GM12878 (cell line): ENCODE results near the gene GPR34. TPM values are rescaled to one million over a fixed set of nuclear protein-coding genes. Genes with fewer than 3 reads are reported as not detected.

Experiments used
- ATAC-seq: fragments of 200-7000 bp; cut with Tn5 transposase; 3 replicates; pipeline ENCODE4 v1.9.1; 2020; ENCODE audit warnings: mild to moderate bottlenecking, moderate library complexity
- BruUV-seq: library from RNA; stranded (reverse); fragments of 400-500 nt; replicated peaks from 2 replicates; lab custom pipeline; 2021; lab: Mats Ljungman, UMichigan
- CTCF ChIA-PET: fragments of 300-600 bp; sonication (Branson Sonifier 250); formaldehyde crosslinking; extraction: SDS; loops from one replicate; lab custom pipeline; 2021; ENCODE audit warnings: inconsistent platforms; lab: Yijun Ruan, JAX
- POLR2A ChIA-PET: fragments of 350-600 bp; formaldehyde crosslinking; extraction: SDS; loops from one replicate; lab custom pipeline; 2021; ENCODE audit warnings: inconsistent platforms; lab: Charles Lee
- RAD21 ChIA-PET: fragments of 300-600 bp; sonication (Branson Sonifier 250); formaldehyde crosslinking; loops from one replicate; lab custom pipeline; 2023; ENCODE audit warnings: antibody characterized with exemption; ENCODE audit not compliant: unreplicated experiment; lab: Charles Lee
- SMC1A ChIA-PET: fragments of 300-600 bp; sonication (Branson Sonifier 250); formaldehyde crosslinking; loops from one replicate; lab custom pipeline; 2023; ENCODE audit not compliant: unreplicated experiment, uncharacterized antibody; lab: Charles Lee
- DNase-seq: peaks from one replicate; pipeline ENCODE4 v3.0.0-alpha.2; 2011; ENCODE audit warnings: low read depth, low spot score
- FAIRE-seq: peaks from 3 replicates; lab custom pipeline; 2011; peaks lifted over from hg19 to GRCh38; lab: Jason Lieb, UNC
- H2AFZ ChIP-seq: 2 replicates; pipeline ENCODE4 v1.6.0; 2011; ENCODE audit warnings: low read depth, low read length, control low read depth; ENCODE audit not compliant: control insufficient read depth
- H3K27ac ChIP-seq: 2 replicates; pipeline ENCODE4 v1.5.1; 2011; ENCODE audit warnings: control low read depth; ENCODE audit not compliant: control insufficient read depth, insufficient read depth
- H3K27me3 ChIP-seq, 2 experiments: replicated peaks in 1 of 2; 2 replicates each; pipeline versions ENCODE4 v1.6.0 to v1.6.1; 2011; ENCODE audit warnings: low read length in 1 of 2; ENCODE audit not compliant: control insufficient read depth in 2 of 2, insufficient read depth in 2 of 2
- H3K36me3 ChIP-seq, 2 experiments: 2 replicates each; pipeline ENCODE4 v1.5.1; 2011; ENCODE audit warnings: low read length in 1 of 2; ENCODE audit not compliant: control insufficient read depth in 2 of 2, insufficient read depth in 2 of 2
- H3K4me1 ChIP-seq: 2 replicates; pipeline ENCODE4 v1.6.1; 2011; ENCODE audit warnings: mild to moderate bottlenecking, low read length, moderate library complexity, mixed read lengths; ENCODE audit not compliant: control insufficient read depth, insufficient read depth
- H3K4me2 ChIP-seq: 2 replicates; pipeline ENCODE4 v1.6.0; 2011; ENCODE audit warnings: control low read depth; ENCODE audit not compliant: control insufficient read depth, insufficient read depth
- H3K4me3 ChIP-seq: fragments of 200-600 bp; sonication (generic); 2 replicates; pipeline ENCODE4 v1.5.1; 2016
- H3K79me2 ChIP-seq: 2 replicates; pipeline ENCODE4 v1.6.0; 2011; ENCODE audit warnings: low read length; ENCODE audit not compliant: control insufficient read depth, insufficient read depth
- H3K9ac ChIP-seq: 2 replicates; pipeline ENCODE4 v1.8.0; 2011; ENCODE audit warnings: low read length, control low read depth, mixed read lengths; ENCODE audit not compliant: control insufficient read depth, insufficient read depth
- H3K9me3 ChIP-seq: replicated peaks from 3 replicates; pipeline ENCODE4 v1.5.1; 2011; ENCODE audit warnings: mild to moderate bottlenecking, low read length; ENCODE audit not compliant: control insufficient read depth, insufficient read depth
- H4K20me1 ChIP-seq: 2 replicates; pipeline ENCODE4 v1.6.0; 2011; ENCODE audit not compliant: control insufficient read depth, insufficient read depth
- BCL3 ChIP-seq: IDR thresholded peaks from 2 replicates; pipeline ENCODE4 v1.6.1; 2011; ENCODE audit warnings: borderline replicate concordance, low read depth, mild to moderate bottlenecking, moderate library complexity, low read length; ENCODE audit not compliant: insufficient read depth, poor library complexity, severe bottlenecking
- EGR1 ChIP-seq, 2 experiments: IDR thresholded peaks; 1 replicate in 1 of 2; 2 replicates in 1 of 2; pipeline ENCODE4 v1.6.1; 2011 to 2012; ENCODE audit warnings: low read depth in 2 of 2, low read length in 2 of 2, borderline replicate concordance in 1 of 2, mild to moderate bottlenecking in 1 of 2, moderate library complexity in 1 of 2
- ELK1 ChIP-seq: IDR thresholded peaks from 2 replicates; pipeline ENCODE4 v1.6.1; 2012; ENCODE audit warnings: low read depth, low read length, improper control_type of control experiment
- EZH2 ChIP-seq: IDR thresholded peaks from 2 replicates; pipeline ENCODE4 v1.6.1; 2012; ENCODE audit warnings: low read depth, mild to moderate bottlenecking, control low read depth, inconsistent platforms, low read length, borderline replicate concordance; ENCODE audit not compliant: control insufficient read depth
- HCFC1 ChIP-seq: fragments of 150-350 bp; IDR thresholded peaks from 2 replicates; pipeline ENCODE4 v1.6.1; 2014; ENCODE audit warnings: low read length
- HDAC2 ChIP-seq: fragments of 200-600 bp; sonication (generic); IDR thresholded peaks from 2 replicates; pipeline ENCODE4 v1.6.1; 2017
- NR2C2 ChIP-seq: IDR thresholded peaks from 2 replicates; pipeline ENCODE4 v1.6.1; 2011; ENCODE audit warnings: borderline replicate concordance, low read depth; ENCODE audit not compliant: control insufficient read depth, insufficient read length
- PAX5 ChIP-seq: IDR thresholded peaks from 2 replicates; pipeline ENCODE4 v1.6.1; 2011; ENCODE audit warnings: low read depth, low read length, borderline replicate concordance
- RCOR1 ChIP-seq: conservative IDR thresholded peaks from 2 replicates; pipeline ENCODE4 v1.6.1; 2012; ENCODE audit warnings: low read depth, low read length, improper control_type of control experiment
- RUNX3 ChIP-seq: IDR thresholded peaks from 2 replicates; pipeline ENCODE4 v1.6.1; 2012; ENCODE audit warnings: low read length, inconsistent platforms
- SMAD1 ChIP-seq: fragments of 450-650 bp; IDR thresholded peaks from 2 replicates; pipeline ENCODE4 v1.6.1; 2018; ENCODE audit warnings: mild to moderate bottlenecking, low read depth; ENCODE audit not compliant: partially characterized antibody
- SREBF2 ChIP-seq: IDR thresholded peaks from 2 replicates; pipeline ENCODE4 v1.6.1; 2012; ENCODE audit warnings: mild to moderate bottlenecking, low read length
- TAF1 ChIP-seq: IDR thresholded peaks from 2 replicates; pipeline ENCODE4 v1.6.1; 2011; ENCODE audit warnings: mild to moderate bottlenecking, low read depth, low read length, borderline replicate concordance
- TCF7 ChIP-seq: IDR thresholded peaks from 2 replicates; pipeline ENCODE4 v1.6.1; 2014; ENCODE audit warnings: antibody characterized with exemption, borderline replicate concordance
- ZNF24 ChIP-seq: fragments of 450-650 bp; IDR thresholded peaks from 2 replicates; pipeline ENCODE4 v1.6.1; 2017; ENCODE audit warnings: antibody characterized with exemption, mild to moderate bottlenecking
- ZNF622 ChIP-seq: fragments of 450-650 bp; IDR thresholded peaks from 2 replicates; pipeline ENCODE4 v1.6.1; 2017; ENCODE audit warnings: mild to moderate bottlenecking, inconsistent platforms
- WGBS: methylation state at CpG from one replicate; pipeline ENCODE4 v1.1.6; 2016; ENCODE audit warnings: low lambda C conversion rate; ENCODE audit not compliant: insufficient replicate concordance, insufficient coverage; ENCODE audit errors: missing lambda C conversion rate; 5-methylcytosine and 5-hydroxymethylcytosine counted together
- in situ Hi-C: fragments of 300-500 bp; cut with MboI; formaldehyde crosslinking; loops from 9 replicates; pipeline ENCODE4 v1.14.3; 2018; ENCODE audit warnings: mixed read lengths
- intact Hi-C: fragments of 100-400 bp; cut with micrococcal nuclease; formaldehyde crosslinking; loops from one replicate; pipeline ENCODE4 v1.14.2; 2022; ENCODE audit not compliant: unreplicated experiment
- polyA plus RNA-seq, 11 experiments: library from polyadenylated mRNA; depleted of rRNA in 4 of 11; unstranded in 6 of 11; stranded (reverse) in 5 of 11; fragments of >200 nt; fragmentation: Nextera tagmentation in 4 of 11; fragmentation: Illumina TruSeq in 1 of 11; extraction: Ambion mirVana in 4 of 11; extraction: Trizol in 1 of 11; gene quantifications; 1 replicate in 1 of 11; 2 replicates in 10 of 11; pipeline versions ENCODE4 v1.2.1 to v1.2.3, GENCODE V29; 2011 to 2016; ENCODE audit warnings: inconsistent platforms in 2 of 11, missing spikeins in 2 of 11, low read depth in 1 of 11
- total RNA-seq, 4 experiments: library from RNA; depleted of rRNA in 3 of 4; stranded (reverse); fragments of >200 nt in 3 of 4; fragmentation: Illumina TruSeq in 1 of 4; extraction: Trizol in 1 of 4; gene quantifications; 2 replicates each; pipeline versions ENCODE4 v1.2.1 to v1.2.3, GENCODE V29; 2013 to 2021
- TF ChIP-seq, protein P1 (sequence below): fragments of 450-650 bp; IDR thresholded peaks from 2 replicates; pipeline ENCODE4 v1.6.1; 2017; ENCODE audit warnings: mild to moderate bottlenecking, low read depth, inconsistent platforms; ENCODE audit not compliant: poor library complexity, severe bottlenecking

Gene GPR34
- total and polyA plus RNA-seq, 10 of the 15 experiments (the other 5 are each of a cell fraction or from before 2014, with no cell fraction given) = 0.12 to 0.84 (median 0.28) TPM; not detected in 1

DNA sequence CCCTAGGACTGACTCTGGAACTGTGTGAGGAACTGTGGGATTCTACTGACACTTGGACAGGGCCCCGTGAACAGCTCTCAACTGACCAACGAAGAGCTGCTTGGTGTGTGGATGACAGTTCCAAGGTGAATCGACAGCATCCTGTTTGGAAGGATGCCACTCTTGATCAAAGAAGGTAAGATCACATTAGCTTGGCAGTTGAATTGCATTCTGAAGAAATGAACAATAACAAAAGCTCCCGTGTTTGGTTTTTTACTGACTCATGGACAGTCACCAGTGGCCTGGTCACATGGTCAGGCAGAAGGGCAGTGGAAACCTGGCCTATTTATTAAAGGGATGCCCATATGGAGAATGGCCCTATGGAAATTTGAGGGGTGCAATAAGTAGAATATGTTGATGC lies 33.1 kb upstream of the GPR34 start:
- intact Hi-C loops = no loop called here
- H3K27ac ChIP-seq = no peak overlapping the region
- no peak overlapping the region for H3K4me3 ChIP-seq
- no peak overlapping the region for H2AFZ ChIP-seq
- SMC1A ChIA-PET = no interaction called here
- no peaks in the 10 kb centered on the region for H3K4me1 ChIP-seq
- CTCF ChIA-PET = no interaction called here
- DNase-seq = no peak
- in situ Hi-C loops = no loop called here
- 46% methylated on average over 4 of the region's 4 CpGs for WGBS
- POLR2A ChIA-PET = no interaction called here
- no peak for FAIRE-seq
- no peak overlapping the region for H3K9ac ChIP-seq
- no peaks in the 10 kb centered on the region for H3K9me3 ChIP-seq
- no TSS peak for BruUV-seq
- no peaks in the 10 kb centered on the region for H4K20me1 ChIP-seq
- H3K79me2 ChIP-seq = no peaks in the 10 kb centered on the region
- H3K27me3 ChIP-seq = no peaks in the 10 kb centered on the region
- H3K36me3 ChIP-seq = no peaks in the 10 kb centered on the region; a peak in 1 of 4 replicates
- no peak overlapping the region for H3K4me2 ChIP-seq
- TF ChIP-seq RCOR1 = no peak
- TF ChIP-seq, protein P1, sequence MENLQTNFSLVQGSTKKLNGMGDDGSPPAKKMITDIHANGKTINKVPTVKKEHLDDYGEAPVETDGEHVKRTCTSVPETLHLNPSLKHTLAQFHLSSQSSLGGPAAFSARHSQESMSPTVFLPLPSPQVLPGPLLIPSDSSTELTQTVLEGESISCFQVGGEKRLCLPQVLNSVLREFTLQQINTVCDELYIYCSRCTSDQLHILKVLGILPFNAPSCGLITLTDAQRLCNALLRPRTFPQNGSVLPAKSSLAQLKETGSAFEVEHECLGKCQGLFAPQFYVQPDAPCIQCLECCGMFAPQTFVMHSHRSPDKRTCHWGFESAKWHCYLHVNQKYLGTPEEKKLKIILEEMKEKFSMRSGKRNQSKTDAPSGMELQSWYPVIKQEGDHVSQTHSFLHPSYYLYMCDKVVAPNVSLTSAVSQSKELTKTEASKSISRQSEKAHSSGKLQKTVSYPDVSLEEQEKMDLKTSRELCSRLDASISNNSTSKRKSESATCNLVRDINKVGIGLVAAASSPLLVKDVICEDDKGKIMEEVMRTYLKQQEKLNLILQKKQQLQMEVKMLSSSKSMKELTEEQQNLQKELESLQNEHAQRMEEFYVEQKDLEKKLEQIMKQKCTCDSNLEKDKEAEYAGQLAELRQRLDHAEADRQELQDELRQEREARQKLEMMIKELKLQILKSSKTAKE = no peak
- no peak for TF ChIP-seq SREBF2
- TF ChIP-seq TCF7 = no peak
- TF ChIP-seq ZNF622 = no peak
- no peak for TF ChIP-seq NR2C2
- no peak for TF ChIP-seq TAF1
- TF ChIP-seq BCL3 = no peak
- TF ChIP-seq PAX5 = no peak
- TF ChIP-seq RUNX3 = no peak
- TF ChIP-seq ZNF24 = no peak
- TF ChIP-seq EGR1 (IDR thresholded peaks at IDR 0.05; ENCODE audit: borderline replicate concordance in 1 of 2, low read depth in 2 of 2, low read length in 2 of 2) = no peak
- no peak for TF ChIP-seq EZH2
- no peak for TF ChIP-seq HCFC1
- no peak for TF ChIP-seq ELK1
- TF ChIP-seq HDAC2 = no peak
- no peak for TF ChIP-seq SMAD1
- RAD21 ChIA-PET = no interaction called here
- ATAC-seq = no peak
